ENCODE data around the gene CFAP251. TPM values are rescaled to one million over a fixed set of nuclear protein-coding genes. Genes with fewer than 3 reads are reported as not detected.

CFAP251 gene
- total RNA-seq, 2 donors from 2014 or later = 0.55 to 4.5 TPM

- Histone ChIP-seq H3K4me3 (no peak overlapping the region), H3K36me3 (no peaks in the 10 kb centered on the region), H3K27ac (no peak overlapping the region), H3K9me3 (no peaks in the 10 kb centered on the region), H3K4me1 (replicated peaks) (no peaks in the 10 kb centered on the region), H3K27me3 (replicated peaks; ENCODE audit: insufficient read depth) (no peaks in the 10 kb centered on the region)
- intact Hi-C loops (cut with DNase I) = no loop called here
- 100% methylated on average over 2 of the region's 2 CpGs for WGBS
- DNase-seq (ENCODE audit: low spot score) = no peak
- TF ChIP-seq POLR2A (IDR thresholded peaks at IDR 0.05) (no peak), POLR2AphosphoS5 (IDR thresholded peaks at IDR 0.05) (no peak), CTCF (IDR thresholded peaks at IDR 0.05) (no peak)
Measured at GRCh38 chr12:121946313-121947025, 28.1 kb downstream of the CFAP251 start.

- WGBS = 88% methylated on average over 2 of the region's 2 CpGs
- Histone ChIP-seq H3K4me3 (no peak overlapping the region), H3K9me3 (no peaks in the 10 kb centered on the region), H3K27me3 (replicated peaks; ENCODE audit: insufficient read depth) (no peaks in the 10 kb centered on the region), H3K4me1 (replicated peaks) (no peaks in the 10 kb centered on the region), H3K27ac (no peak overlapping the region), H3K36me3 (no peaks in the 10 kb centered on the region)
- no peak for DNase-seq (ENCODE audit: low spot score)
- TF ChIP-seq CTCF (IDR thresholded peaks at IDR 0.05) (no peak), POLR2AphosphoS5 (IDR thresholded peaks at IDR 0.05) (no peak), POLR2A (IDR thresholded peaks at IDR 0.05) (no peak)
- intact Hi-C loops (cut with DNase I) = no loop called here
Measured at GRCh38 chr12:121947981-121948380, 29.6 kb downstream of the CFAP251 start.

GRCh38 chr12:121949648-121950397 lies 31.4 kb downstream of the CFAP251 start:
- no peaks in the 10 kb centered on the region for H3K36me3 ChIP-seq
- WGBS = 51% methylated on average over 4 of the region's 4 CpGs
- no peaks in the 10 kb centered on the region for H3K4me1 ChIP-seq (replicated peaks)
- no peaks in the 10 kb centered on the region for H3K27me3 ChIP-seq (replicated peaks; ENCODE audit: insufficient read depth)
- H3K9me3 ChIP-seq = no peaks in the 10 kb centered on the region
- no peak overlapping the region for H3K27ac ChIP-seq
- no peak for TF ChIP-seq CTCF (IDR thresholded peaks at IDR 0.05)
- TF ChIP-seq POLR2AphosphoS5 (IDR thresholded peaks at IDR 0.05) = no peak
- TF ChIP-seq POLR2A (IDR thresholded peaks at IDR 0.05) = no peak
- intact Hi-C loops (cut with DNase I) = no loop called here
- H3K4me3 ChIP-seq = no peak overlapping the region
- DNase-seq (ENCODE audit: low spot score) = no peak

- intact Hi-C loops (cut with DNase I) = no loop called here
- no peak for TF ChIP-seq POLR2A (IDR thresholded peaks at IDR 0.05)
- TF ChIP-seq POLR2AphosphoS5 (IDR thresholded peaks at IDR 0.05) = no peak
- TF ChIP-seq CTCF (IDR thresholded peaks at IDR 0.05) = no peak
- Histone ChIP-seq H3K36me3 (no peaks in the 10 kb centered on the region), H3K4me1 (replicated peaks) (no peaks in the 10 kb centered on the region), H3K27ac (no peak overlapping the region), H3K4me3 (no peak overlapping the region), H3K9me3 (no peaks in the 10 kb centered on the region), H3K27me3 (replicated peaks; ENCODE audit: insufficient read depth) (no peaks in the 10 kb centered on the region)
- DNase-seq (ENCODE audit: low spot score) = no peak
- WGBS = 96% methylated on average over 4 of the region's 4 CpGs
Measured at GRCh38 chr12:121953117-121953692, 34.8 kb downstream of the CFAP251 start.

All from prostate gland (tissue), 2 donors.